A204.1 (cell line): ENCODE data around the gene KCNJ14.

ENCODE experiments used
- FAIRE-seq: peaks from 2 replicates; lab custom pipeline; 2012; peaks lifted over from hg19 to GRCh38; lab: Jason Lieb, UNC

The KCNJ14 gene

DNA sequence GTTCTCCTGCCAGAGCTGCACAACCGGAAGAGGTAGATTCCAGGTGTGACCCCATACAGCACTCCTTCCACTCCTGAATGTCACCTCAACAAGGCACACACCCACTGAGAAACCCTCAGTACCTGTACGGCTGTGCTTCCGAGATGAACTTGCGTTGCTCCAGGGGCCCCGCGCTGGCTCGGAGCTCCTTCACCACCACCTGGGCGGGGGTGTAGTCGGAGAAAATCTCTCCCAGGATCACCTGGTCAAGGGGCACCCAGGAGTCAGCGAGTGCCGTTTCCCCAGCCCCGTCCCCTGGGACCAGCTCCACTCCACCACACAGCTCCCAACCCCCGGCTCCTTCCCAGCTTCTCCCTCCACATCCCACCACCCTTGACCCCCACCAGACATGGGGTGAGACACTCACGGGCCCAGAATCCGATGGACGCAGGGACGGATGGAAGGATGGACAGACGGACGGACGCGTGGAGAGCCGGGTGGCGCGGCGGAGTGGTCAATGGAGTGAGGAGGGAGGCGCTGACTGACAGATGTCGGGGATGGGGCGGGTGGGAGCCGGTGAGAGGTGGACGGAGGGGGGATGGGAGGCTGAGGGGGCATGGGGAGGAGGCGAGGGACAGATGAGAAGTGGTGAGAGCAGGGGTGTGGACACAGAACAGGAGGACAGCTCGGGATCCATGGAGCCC, 53.5 kb downstream of the KCNJ14 start:
- no peak for FAIRE-seq

DNA sequence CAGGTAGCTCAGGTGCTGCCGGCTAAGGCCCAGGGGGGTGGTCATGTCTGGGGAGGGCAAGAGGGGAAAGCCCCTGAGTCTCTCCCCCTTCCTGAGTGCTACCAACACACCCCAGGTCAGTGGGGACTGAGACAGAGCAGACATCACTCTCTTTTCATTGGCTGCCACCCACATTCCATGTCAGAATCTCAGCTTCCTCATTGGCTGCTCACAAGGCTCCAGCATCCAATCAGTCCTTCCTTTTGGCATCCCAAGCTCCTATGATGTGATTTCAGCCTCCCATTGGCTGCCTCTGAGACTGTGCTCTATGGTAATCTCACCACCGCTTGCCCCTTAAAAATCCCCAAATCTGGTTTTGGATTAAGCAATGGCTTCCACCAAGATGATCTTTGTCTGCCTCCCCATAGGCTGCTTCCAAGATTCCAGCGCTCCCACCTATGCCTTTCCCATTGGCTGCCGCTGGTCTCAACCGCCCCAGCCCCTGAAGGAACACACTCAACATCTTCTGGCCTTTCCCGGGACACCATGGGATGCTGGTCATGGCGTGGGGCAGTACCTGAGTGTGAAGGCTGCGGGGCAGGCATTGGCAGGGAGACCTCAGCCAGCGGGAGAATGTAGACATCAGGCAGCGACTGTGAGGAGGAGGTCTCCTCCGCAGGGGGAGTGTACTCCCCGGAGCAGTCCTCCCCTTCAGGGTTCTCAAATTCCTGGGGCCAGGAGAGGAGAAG, 54.3 kb downstream of the KCNJ14 start:
- no peak for FAIRE-seq

GRCh38 chr19:48510421-48511268, 55.3 kb downstream of the KCNJ14 start:
- no peak for FAIRE-seq

- no peak for FAIRE-seq
Observed at GRCh38 chr19:48511321-48511731, 56.0 kb downstream of the KCNJ14 start.

GRCh38 chr19:48511800-48512503, 56.6 kb downstream of the KCNJ14 start, which contains the start of gene LMTK3:
LMTK3 (minus strand) TSS chr19:48511835; CDS start chr19:48511576, 259 bp downstream.
- FAIRE-seq: no peak

DNA sequence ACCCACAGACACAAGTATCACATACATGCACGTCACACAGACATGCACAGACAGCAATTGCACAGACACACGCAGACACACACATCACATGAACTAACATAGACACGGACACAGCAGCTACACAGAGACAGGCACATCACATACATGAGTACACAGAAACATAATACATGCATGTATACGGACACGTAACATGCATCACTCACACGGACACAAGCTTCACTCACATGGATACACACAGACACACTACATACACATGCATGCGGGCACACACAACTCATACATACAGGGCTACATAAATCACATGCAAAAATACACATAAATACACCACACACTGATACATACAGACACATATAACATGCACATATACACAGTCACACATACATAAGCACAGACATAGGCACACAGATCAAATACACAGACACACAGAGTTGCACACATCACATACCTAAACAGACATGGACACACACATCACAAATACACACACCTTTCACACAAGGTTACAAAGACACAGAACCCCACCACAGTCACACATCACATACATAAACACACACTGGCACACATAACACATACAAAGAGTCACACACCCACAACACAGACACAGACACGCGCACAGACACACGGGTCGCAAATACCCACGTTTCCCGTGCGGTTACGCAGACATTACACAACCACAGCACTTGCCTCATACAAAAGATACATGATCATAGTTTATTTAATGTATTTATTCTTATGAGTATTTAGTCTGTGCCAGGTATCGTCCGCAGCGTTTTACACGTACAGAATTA, 57.3 kb downstream of the KCNJ14 start:
- no peak for FAIRE-seq

- FAIRE-seq: no peak
Observed at GRCh38 chr19:48513289-48514122, 58.1 kb downstream of the KCNJ14 start.

- FAIRE-seq: no peak
Observed at GRCh38 chr19:48514123-48514458, 58.7 kb downstream of the KCNJ14 start.

GRCh38 chr19:48516536-48516935, 61.2 kb downstream of the KCNJ14 start:
- no peak for FAIRE-seq
